NB4 (cell line): Measurements from ENCODE around the gene MPHOSPH8.
"Not testable (repeated sequence)": the region's sequence is repeated elsewhere in the genome, so short reads cannot be mapped to it uniquely, and the experiment has no call there.

Source experiments
- DNase-seq: peaks from one replicate; pipeline ENCODE4 v3.0.0; 2010; ENCODE audit warnings: low read depth
- H3K4me3 ChIP-seq: one replicate; pipeline ENCODE4 v1.5.1; 2011; ENCODE audit warnings: mild to moderate bottlenecking, low read depth, low read length, moderate library complexity
- CTCF ChIP-seq: IDR thresholded peaks from one replicate; pipeline ENCODE4 v1.5.1; 2012; ENCODE audit warnings: low read depth, low read length
- MAX ChIP-seq: IDR thresholded peaks from 2 replicates; pipeline ENCODE4 v1.6.1; 2011; ENCODE audit warnings: low read depth, low read length
- MYC ChIP-seq: IDR thresholded peaks from 2 replicates; pipeline ENCODE4 v1.6.1; 2011; ENCODE audit warnings: low read depth, low read length
- POLR2A ChIP-seq: IDR thresholded peaks from 2 replicates; pipeline ENCODE4 v1.6.1; 2011; ENCODE audit warnings: mild to moderate bottlenecking; ENCODE audit not compliant: insufficient read length; ENCODE audit errors: extremely low read depth

MPHOSPH8 gene

GRCh38 chr13:19695428-19695827 lies 62.0 kb downstream of the MPHOSPH8 start:
- TF ChIP-seq MYC (no peak), POLR2A (no peak), CTCF (no peak), MAX (no peak)
- no peak overlapping the region for H3K4me3 ChIP-seq
- no peak for DNase-seq

GRCh38 chr13:19695829-19696228 lies 62.4 kb downstream of the MPHOSPH8 start:
- TF ChIP-seq CTCF = no peak
- TF ChIP-seq MYC = no peak
- no peak for TF ChIP-seq POLR2A
- TF ChIP-seq MAX = no peak
- no peak for DNase-seq
- no peak overlapping the region for H3K4me3 ChIP-seq

- not testable (repeated sequence) for H3K4me3 ChIP-seq, DNase-seq
These were observed 67.5 kb downstream of the MPHOSPH8 start for GRCh38 chr13:19700963-19701362.

- DNase-seq, H3K4me3 ChIP-seq: not testable (repeated sequence)
These were observed 68.2 kb downstream of the MPHOSPH8 start for GRCh38 chr13:19701619-19702018.

- DNase-seq, H3K4me3 ChIP-seq: not testable (repeated sequence)
These were observed 70.8 kb downstream of the MPHOSPH8 start for GRCh38 chr13:19704256-19704655.

GRCh38 chr13:19709039-19709438 lies 75.6 kb downstream of the MPHOSPH8 start:
- DNase-seq, H3K4me3 ChIP-seq: not testable (repeated sequence)

GRCh38 chr13:19709782-19710181 lies 76.3 kb downstream of the MPHOSPH8 start:
- not testable (repeated sequence) for DNase-seq, H3K4me3 ChIP-seq

- peak; percentile 50 for DNase-seq
- TF ChIP-seq MAX (0 out of 2 replicates have a peak, but pooled peaks have one; percentile 39), POLR2A (no peak)
These were observed 79.9 kb downstream of the MPHOSPH8 start for GRCh38 chr13:19713186-19713965.

GRCh38 chr13:19720039-19720438 lies 86.6 kb downstream of the MPHOSPH8 start:
- DNase-seq = no peak
- TF ChIP-seq POLR2A (no peak), CTCF (no peak), MAX (no peak), MYC (no peak)

More at GRCh38 chr13:19713186-19713965, 79.9 kb downstream of the MPHOSPH8 start:
- no peak overlapping the region for H3K4me3 ChIP-seq

More at GRCh38 chr13:19720039-19720438, 86.6 kb downstream of the MPHOSPH8 start:
- no peak overlapping the region for H3K4me3 ChIP-seq
